GM21367 (cell line): ENCODE results near the gene ADAMTS4.
A peak's percentile ranks its signal among the peaks of the same experiment; 100 is the strongest.

Experiments used
- ATAC-seq: cut with Tn5 transposase; IDR thresholded peaks from one replicate; pipeline ENCODE4 v1.9.1; 2021; ENCODE audit not compliant: unreplicated experiment

Gene ADAMTS4

GRCh38 chr1:161197560-161198193, 1.2 kb downstream of the ADAMTS4 start:
- ATAC-seq = no peak

GRCh38 chr1:161196521-161197451, 2.1 kb downstream of the ADAMTS4 start:
- ATAC-seq = no peak

- ATAC-seq = no peak
Measured at GRCh38 chr1:161196111-161196510, 2.7 kb downstream of the ADAMTS4 start.

DNA sequence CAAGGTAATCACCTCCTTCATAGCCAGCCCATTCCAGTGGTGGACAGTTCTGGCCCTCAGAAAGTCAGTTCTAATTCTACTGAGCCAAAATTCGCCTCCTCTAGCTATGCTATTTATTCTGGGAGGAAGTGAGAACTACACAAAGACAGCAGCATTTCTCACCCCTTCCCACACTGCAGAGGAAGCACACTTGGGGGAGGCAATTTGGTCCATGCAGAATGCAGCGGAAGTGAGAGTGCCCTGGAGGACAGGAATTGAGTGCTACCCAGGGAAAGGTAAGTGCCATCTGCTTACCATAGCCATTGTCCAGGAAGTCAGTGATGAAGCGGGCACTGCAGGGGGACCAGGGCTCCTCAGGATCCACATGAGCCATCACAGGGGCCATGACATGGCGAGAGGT, 3.7 kb downstream of the ADAMTS4 start:
- ATAC-seq = peak; percentile 61

GRCh38 chr1:161193561-161194235, 5.2 kb downstream of the ADAMTS4 start:
- no peak for ATAC-seq

DNA sequence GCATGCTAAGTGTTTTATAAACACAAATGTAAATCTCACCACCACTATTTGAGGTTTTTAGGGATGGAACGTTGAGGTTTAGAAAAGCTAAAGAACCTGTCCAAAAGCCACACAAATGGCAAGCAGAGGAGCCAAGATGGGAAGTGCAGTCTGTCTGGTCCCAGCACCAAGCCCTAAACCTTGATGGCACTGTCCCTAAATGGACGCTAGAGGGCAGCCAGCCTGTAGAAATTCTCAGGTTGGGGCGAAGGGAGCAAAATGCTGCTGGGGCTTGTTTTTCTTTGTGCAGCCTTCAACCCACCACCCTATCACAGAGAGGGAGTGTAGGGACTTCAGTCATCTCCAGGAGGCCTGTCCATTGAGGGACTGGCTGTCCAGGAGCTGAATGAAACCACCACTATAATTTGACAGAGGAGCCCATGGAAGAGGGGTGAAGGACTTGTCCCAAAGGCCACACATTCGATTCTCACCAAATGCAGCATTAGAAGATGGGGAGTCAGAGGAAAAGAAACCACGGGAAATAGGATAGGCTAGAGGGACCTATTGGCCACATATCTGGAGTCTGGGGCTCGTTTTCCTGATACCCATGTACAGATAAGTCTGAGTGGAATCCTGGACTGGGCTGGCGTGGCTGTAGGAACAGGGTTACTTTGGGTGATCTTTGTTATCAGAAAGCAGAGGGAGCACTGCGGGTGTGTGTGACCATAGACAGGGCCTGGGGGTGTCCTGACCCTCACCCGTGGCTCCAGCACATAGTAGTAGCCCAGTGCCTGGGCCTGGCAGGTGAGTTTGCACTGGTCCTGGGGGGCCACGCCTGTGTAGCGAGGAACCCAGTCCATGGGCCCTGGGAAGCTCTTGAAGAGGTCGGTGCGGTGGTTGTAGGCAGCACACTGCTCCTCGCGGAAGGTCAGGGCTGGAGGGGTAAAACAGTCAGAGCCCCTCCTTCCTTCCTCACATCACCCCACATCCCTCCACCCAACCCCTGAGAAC, 6.1 kb downstream of the ADAMTS4 start:
- no peak for ATAC-seq

GRCh38 chr1:161191971-161192370, 6.9 kb downstream of the ADAMTS4 start:
- no peak for ATAC-seq

- no peak for ATAC-seq
Measured at GRCh38 chr1:161190962-161191521, 7.8 kb downstream of the ADAMTS4 start.

DNA sequence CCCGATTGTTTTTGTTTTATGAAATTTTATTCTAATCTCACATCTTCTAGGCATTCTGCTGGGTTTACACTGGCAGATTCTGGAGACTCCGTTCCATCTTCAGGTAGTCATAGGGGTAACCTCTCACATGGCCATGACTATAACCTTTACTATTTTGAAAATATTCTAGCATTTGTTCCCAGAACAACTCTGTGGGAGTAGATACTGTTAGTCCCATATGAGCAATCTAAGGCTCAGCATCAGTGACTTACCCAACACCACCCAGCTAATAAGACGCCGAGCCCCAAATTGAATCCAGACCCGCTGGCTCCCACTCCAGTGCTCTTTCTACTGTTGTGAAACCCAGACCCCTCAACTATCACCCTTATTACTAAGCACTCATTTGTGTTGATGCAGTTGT, 9.8 kb downstream of the ADAMTS4 start:
- no peak for ATAC-seq

GRCh38 chr1:161188381-161188780, 10.5 kb downstream of the ADAMTS4 start:
- no peak for ATAC-seq

GRCh38 chr1:161187311-161187710, 11.5 kb downstream of the ADAMTS4 start:
- no peak for ATAC-seq

- peak; percentile 19 for ATAC-seq
Measured at GRCh38 chr1:161185732-161186311, 13.0 kb downstream of the ADAMTS4 start.

DNA sequence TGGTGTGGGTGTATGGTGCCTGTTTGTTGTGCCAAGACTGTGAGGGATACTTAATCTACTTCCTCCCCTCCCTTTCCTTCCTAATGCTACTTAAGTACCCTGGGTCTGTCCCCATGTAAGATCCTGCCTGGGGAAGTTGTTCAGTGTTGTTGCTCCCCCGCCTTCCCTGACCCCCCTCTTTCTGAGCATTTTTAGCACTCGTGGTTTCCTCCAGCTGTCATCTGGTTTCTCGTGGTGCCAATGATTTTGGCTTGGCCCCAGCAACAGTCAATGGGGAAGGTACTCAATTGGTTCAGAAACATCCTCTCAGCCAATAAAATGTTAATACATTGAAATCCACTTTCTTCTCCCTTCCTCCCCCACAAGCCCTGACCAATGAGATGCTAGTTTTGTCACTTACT, 13.6 kb downstream of the ADAMTS4 start:
- peak; percentile 47 for ATAC-seq

- ATAC-seq = peak; percentile 44
Measured at GRCh38 chr1:161182214-161182613, 16.6 kb downstream of the ADAMTS4 start.

- no peak for ATAC-seq
Measured at GRCh38 chr1:161180639-161181038, 18.2 kb downstream of the ADAMTS4 start.

DNA sequence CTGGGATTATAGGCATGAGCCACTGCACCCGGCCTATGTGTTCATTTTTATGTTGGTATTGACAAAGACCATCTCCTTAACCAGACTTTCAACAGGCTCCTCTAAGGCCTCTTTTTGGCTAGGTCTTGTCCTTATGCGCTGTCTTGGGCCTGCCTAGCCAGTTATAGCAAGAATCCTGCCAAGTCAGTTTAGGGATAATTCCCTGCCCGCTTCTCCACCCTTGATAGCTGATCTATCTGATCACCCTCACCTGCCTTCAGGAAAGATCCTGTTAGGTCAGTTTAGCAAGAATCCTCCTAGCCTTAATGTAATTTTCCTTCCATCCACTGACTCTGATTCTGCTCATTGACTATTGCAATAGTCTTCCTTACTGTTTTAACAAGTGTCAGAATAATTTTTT, 19.2 kb downstream of the ADAMTS4 start:
- no peak for ATAC-seq

DNA sequence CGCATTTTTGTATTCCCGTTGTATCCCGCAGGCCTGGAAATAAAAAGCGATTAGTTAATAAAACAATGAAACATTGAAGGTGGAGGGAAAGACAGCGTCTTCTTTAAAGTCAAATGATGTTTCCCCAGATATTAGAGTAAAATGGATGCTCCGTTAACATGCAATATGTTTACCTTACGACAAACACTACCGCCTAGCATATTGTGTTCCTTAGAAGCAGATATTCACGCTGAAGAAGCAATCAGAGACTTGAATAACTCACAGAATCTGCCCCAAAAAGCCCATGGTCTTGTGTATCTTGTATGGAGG, 21.0 kb downstream of the ADAMTS4 start:
- no peak for ATAC-seq

DNA sequence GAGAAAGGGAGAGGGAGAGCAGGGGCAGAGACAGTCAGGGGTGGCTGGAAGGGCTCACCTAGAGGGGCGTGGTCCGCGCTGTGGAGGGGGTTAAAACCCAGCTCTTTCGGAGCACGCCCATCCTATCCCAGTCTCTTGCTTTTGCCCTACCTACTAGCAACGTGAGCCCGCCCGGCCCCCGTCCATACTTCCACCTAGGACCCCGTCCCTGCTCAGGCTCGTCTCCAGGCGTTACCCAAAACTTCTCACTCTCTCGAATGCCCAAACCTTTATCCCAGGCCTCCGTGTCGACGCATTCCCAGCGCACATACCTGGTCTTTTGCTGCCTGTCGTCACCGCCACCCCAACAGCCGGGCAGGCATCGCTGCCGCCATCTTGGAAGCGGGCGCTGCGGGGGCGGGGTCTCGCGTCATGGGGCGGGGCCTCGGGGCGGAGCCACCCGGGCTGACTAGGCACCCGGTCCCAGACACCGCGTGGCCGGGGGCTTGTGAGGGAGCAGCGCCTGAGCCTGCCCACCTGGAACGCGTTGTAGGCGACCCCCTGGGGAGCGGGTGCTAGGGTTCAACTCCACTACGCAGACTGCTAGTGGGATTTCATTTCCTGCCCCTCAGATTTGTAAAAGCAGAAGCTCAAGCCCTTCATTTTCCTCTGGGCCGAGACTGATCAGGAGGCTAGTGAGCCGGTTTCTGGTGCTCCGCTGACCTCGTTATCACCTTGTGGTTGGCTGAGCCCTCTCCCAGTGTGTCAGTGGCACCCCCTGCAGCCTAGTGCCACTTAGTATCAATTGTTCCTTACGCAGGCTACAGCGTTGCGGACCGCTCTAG, 21.5 kb downstream of the ADAMTS4 start, which contains the start of gene B4GALT3:
Gene B4GALT3, minus strand, starts transcription at position 396 of the 824 bp plus-strand sequence. CDS start 1,447 bp downstream, outside the sequence.
- peak; percentile 59 for ATAC-seq
